Naive B cell (primary cell): ENCODE measurements around the gene CMIP. TPM values are rescaled to one million over a fixed set of nuclear protein-coding genes. Genes with fewer than 3 reads are reported as not detected.
A peak's percentile ranks its signal among the peaks of the same experiment; 100 is the strongest.

Source experiments
- ATAC-seq, 2 donors: fragments of 150-1000 bp; cut with Tn5 transposase; 2 replicates each; pipeline ENCODE4 v1.10.0; 2021; ENCODE audit warnings: low read depth in 2 of 2, mild to moderate bottlenecking in 2 of 2, moderate library complexity in 2 of 2
- DNase-seq: peaks from one replicate; pipeline ENCODE4 v3.0.0; 2022
- H3K27ac Mint-ChIP-seq, 6 donors: one replicate each; pipeline ENCODE4 v1.8.0; 2020 to 2022; ENCODE audit warnings: mild to moderate bottlenecking in 6 of 6, mixed read lengths in 6 of 6, moderate library complexity in 5 of 6, inconsistent platforms in 2 of 6
- H3K27me3 Mint-ChIP-seq, 3 donors: one replicate each; pipeline ENCODE4 v1.8.0; 2021 to 2022; ENCODE audit warnings: mixed read lengths in 3 of 3, mild to moderate bottlenecking in 1 of 3
- H3K36me3 Mint-ChIP-seq, 2 donors: one replicate each; pipeline ENCODE4 v1.8.0; 2020 to 2022; ENCODE audit warnings: mixed read lengths in 2 of 2, inconsistent platforms in 1 of 2, mild to moderate bottlenecking in 1 of 2
- H3K4me1 Mint-ChIP-seq, 3 donors: one replicate each; pipeline ENCODE4 v1.8.0; 2020 to 2022; ENCODE audit warnings: mixed read lengths in 3 of 3, inconsistent platforms in 1 of 3, mild to moderate bottlenecking in 1 of 3, moderate library complexity in 1 of 3
- H3K4me3 Mint-ChIP-seq, 8 donors: one replicate each; pipeline ENCODE4 v1.8.0; 2020 to 2022; ENCODE audit warnings: mild to moderate bottlenecking in 8 of 8, mixed read lengths in 8 of 8, moderate library complexity in 8 of 8, inconsistent platforms in 2 of 8
- H3K9me3 Mint-ChIP-seq, 7 donors: one replicate each; pipeline ENCODE4 v1.8.0; 2020 to 2022; ENCODE audit warnings: mixed read lengths in 7 of 7, mild to moderate bottlenecking in 5 of 7, inconsistent platforms in 2 of 7, moderate library complexity in 1 of 7
- polyA plus RNA-seq, 6 donors: library from polyadenylated mRNA; unstranded; fragments of 300-500 nt; fragmentation: Illumina TruSeq; gene quantifications; one replicate each; pipeline ENCODE4 v1.2.3, GENCODE V29; 2021; ENCODE audit warnings: low read depth in 6 of 6

Gene CMIP
- polyA plus RNA-seq, 6 donors from 2014 or later = 0.61 to 2.5 (median 1.3) TPM

DNA sequence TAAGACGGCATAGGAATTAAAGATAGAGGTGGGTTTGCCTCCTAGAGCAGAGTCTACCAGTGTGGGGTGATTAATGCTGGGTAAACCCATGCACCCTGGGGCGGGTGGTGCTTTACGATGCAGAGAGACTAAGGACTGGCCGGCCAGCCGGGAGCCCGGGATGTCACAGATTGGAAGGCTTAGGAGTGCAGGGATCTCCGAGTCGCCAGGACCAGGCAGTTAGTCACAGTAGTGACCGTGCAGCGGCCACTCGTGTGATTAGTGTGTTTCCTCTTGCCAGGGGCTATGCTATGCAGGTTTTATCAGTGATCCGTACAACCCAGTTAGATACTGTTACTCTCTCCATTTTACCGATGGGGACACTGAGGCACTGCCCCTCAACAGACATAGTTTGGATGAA is 10.4 kb downstream of the CMIP start:
- no peak overlapping the region for H3K4me3 Mint-ChIP-seq

DNA sequence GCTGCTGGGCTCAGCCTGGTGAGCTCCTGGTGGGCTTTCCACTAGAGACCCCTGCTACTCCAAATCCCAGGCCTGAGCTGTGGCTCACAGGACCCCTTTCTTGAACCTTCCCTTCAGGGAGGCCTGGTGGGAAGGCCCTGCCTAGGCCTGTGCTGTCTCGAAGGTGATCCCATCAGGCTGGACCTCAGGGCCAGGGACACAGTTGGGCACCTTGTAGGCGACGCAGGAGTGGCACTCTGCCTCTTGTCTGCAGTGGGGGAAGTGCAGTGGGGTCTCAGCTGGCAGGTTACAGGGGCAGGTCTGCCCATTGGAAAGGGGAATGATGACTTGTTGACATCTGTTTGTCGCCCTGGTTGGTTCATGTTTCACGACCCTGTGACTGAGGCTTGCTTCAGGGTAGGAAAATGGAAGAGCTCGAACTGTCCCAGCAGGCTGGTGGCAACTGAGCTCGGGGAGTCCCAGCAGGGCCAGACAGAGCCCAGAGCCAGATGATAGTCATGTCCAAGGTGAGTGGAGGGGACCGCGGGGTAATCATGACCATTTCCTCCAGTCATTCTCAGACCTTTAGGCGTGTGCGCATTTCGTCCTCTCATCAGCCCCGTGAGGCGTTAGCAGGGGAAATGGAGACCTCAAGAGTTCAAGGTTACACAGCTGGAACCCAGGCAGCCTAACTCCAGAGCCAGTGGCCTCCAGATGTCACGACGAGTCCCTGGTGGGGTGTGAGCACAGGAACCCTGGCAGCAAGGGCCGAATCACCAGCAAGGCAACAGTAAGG is 11.3 kb downstream of the CMIP start:
- DNase-seq (no peak), ATAC-seq (no peak)
- H3K36me3 Mint-ChIP-seq = peaks cover 5 to 29% of the 10 kb centered on the region in 2 donors
- peaks cover 0 to 6% (median 3%) of the 10 kb centered on the region in 7 donors for H3K9me3 Mint-ChIP-seq
- peaks cover 62 to 86% (median 83%) of the 10 kb centered on the region in 3 donors for H3K4me1 Mint-ChIP-seq
- no peak overlapping the region for H3K4me3 Mint-ChIP-seq
- peak overlapping the region in 5 of 6 donors; percentile 38 to 82 (median 73) for H3K27ac Mint-ChIP-seq
- no peaks in the 10 kb centered on the region for H3K27me3 Mint-ChIP-seq

More for the DNA sequence above, 10.4 kb downstream of the CMIP start:
- ATAC-seq = no peak
- DNase-seq = no peak
- H3K27ac Mint-ChIP-seq = peak overlapping the region in 2 of 6 donors; percentile 34 to 89
- peaks cover 59 to 83% (median 83%) of the 10 kb centered on the region in 3 donors for H3K4me1 Mint-ChIP-seq
- H3K27me3 Mint-ChIP-seq = no peaks in the 10 kb centered on the region
- H3K9me3 Mint-ChIP-seq = peaks cover 0 to 13% (median 3%) of the 10 kb centered on the region in 7 donors
- H3K36me3 Mint-ChIP-seq = peaks cover 5 to 23% of the 10 kb centered on the region in 2 donors

DNA sequence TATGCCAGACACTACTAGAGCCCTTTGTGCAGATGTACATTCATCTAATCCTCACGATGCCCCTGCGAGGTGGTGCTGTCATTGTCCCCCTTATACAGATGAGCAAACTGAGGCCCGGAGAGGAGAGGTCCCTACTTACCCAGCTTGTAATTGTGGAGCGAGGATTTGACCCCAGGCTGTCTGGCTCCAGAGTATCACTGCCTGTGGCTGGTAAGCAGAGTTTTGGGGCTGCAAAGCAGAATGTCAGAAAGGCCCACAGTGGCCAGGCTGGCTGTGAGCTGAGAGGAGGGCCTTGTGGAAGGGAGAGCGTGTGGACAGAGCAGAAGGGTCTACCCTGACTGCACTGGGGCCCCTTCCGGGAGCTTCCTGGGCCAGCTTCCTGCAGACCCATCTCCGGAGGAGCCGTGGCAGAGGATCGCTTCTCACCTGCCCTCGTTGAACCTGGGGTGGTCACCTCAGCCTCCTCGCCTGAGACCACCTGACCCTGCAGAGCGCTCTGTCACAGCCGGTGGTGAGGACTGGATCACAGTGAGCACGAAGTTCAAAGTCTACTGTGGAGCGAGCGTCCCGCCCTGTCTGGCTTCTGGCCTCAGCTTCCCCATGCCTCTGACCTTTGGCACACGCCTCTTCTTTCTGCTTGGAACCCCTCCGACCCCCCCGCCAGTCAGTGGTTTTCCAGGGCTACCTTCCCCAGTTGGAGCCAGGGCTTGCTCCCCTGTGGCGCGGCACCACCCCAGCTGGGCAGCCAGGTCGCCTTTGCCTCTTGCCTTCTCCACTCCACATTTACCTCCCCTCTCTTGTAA is 12.1 kb downstream of the CMIP start:
- no peaks in the 10 kb centered on the region for H3K27me3 Mint-ChIP-seq
- H3K27ac Mint-ChIP-seq = peak overlapping the region in 5 of 6 donors; percentile 28 to 90 (median 82)
- peaks cover 59 to 86% (median 83%) of the 10 kb centered on the region in 3 donors for H3K4me1 Mint-ChIP-seq
- DNase-seq (no peak), ATAC-seq (no peak)
- H3K4me3 Mint-ChIP-seq = peak overlapping the region in 2 of 8 donors; percentile 33 to 49
- peaks cover 5 to 23% of the 10 kb centered on the region in 2 donors for H3K36me3 Mint-ChIP-seq
- no peaks in the 10 kb centered on the region for H3K9me3 Mint-ChIP-seq

DNA sequence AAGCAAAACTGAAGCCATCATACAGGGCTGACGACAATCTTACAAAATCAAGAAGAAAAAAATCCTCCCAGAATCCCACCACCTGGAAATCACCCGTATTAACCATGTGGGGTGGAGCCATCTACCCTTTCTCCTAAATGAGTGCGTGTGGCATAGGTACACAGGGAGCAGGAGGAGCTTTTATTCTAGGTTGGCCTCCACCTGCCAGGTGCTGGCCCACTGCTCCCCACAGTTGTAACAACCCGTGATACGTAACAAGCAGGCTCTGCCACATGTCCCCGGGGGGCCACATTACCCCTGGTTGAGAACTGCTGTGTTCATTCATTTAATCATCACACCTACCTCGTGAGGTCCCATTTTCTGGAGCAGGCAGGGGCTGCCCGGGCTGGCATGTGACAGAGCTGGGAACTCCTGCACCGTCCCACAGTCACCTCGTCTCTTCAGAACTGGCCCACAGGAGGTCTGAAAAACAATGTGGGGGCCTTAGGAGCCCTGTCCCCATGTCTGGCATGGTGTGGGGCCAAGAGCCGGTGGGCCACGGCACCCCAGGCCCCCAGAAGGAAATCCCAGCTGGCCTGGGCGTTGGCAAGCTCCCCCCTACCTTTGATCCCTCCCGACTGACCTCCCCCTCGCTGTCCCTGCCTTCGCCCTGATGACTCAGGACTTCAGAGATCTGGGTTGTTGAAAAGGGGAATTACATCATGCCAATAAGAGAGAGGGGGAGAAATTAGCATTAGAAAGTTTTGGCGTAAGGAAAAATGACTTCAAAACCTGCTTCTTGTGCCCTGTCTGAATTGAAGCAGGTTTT is 12.9 kb downstream of the CMIP start:
- no peaks in the 10 kb centered on the region for H3K9me3 Mint-ChIP-seq
- no peaks in the 10 kb centered on the region for H3K27me3 Mint-ChIP-seq
- H3K4me1 Mint-ChIP-seq = peaks cover 59 to 86% (median 83%) of the 10 kb centered on the region in 3 donors
- DNase-seq = no peak
- ATAC-seq = peak; percentile 38 to 49
- H3K4me3 Mint-ChIP-seq = peak overlapping the region in 2 of 8 donors; percentile 20 to 49
- H3K27ac Mint-ChIP-seq = peak overlapping the region in 5 of 6 donors; percentile 22 to 90 (median 82)
- H3K36me3 Mint-ChIP-seq = peaks cover 5 to 23% of the 10 kb centered on the region in 2 donors

DNA sequence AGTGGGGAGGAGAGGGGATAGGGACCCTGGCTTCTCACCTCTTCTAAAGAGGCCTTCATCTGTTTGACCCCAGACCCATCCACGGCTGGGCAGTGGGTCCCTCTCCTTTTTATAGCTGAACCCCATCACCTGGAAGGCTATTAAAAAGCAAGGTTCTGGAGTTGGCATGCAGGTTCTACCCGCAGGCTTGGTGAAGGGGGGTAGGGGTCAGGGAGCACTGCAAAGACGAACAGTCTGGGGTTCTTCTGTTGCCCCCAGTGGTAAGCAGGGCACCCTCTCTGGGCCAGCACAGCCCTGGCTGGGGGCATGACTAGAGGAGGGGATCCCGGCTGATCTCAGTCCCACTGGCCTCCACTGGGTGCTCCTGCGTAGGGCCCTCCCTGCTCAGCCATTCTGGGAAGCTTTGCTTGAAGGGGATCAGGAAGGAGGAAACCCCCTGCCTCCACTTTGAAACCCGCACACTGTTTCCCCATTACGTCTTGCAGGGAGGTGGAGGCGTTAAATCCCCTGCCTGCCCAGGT is 13.6 kb downstream of the CMIP start:
- peaks cover 5 to 23% of the 10 kb centered on the region in 2 donors for H3K36me3 Mint-ChIP-seq
- no peaks in the 10 kb centered on the region for H3K9me3 Mint-ChIP-seq
- peak overlapping the region in 3 of 6 donors; percentile 22 to 82 (median 28) for H3K27ac Mint-ChIP-seq
- DNase-seq (no peak), ATAC-seq (no peak)
- H3K4me3 Mint-ChIP-seq = peak overlapping the region in 1 of 8 donors; percentile 7
- peaks cover 59 to 84% (median 83%) of the 10 kb centered on the region in 3 donors for H3K4me1 Mint-ChIP-seq
- no peaks in the 10 kb centered on the region for H3K27me3 Mint-ChIP-seq

DNA sequence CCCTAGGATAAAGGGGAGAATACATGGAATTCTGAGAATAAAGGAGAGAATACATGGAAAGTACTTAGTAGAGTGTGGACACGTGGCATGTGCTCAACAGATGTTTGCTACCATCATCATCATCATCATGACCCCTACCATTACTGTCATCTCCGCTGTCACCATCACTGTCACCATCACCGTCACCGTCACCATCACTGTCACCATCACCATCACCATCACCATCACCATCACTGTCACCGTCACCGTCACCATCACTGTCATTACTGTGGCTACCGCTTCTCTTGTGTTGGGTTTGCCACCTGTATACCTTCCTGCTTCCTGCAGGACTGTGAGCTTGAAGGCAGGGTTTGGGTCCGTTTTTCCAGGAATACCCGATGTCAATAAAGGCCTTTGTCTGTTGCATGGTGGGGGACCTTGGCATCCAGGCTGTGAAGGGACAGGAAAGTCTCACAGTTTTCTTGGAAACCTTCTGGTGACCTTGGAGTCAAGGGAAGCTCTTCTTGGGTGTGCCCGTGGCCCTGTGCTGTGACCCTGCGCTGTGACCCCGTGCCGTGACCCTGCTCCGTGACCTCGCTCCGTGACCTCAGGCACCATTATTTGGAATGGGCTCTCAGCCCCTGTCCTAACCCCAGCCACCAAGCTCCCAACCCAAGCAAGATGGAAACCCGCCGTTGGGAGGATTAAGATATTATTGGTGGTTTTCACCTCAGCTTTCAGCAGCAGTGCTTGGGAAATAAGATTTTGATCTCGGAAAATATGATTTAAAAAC is 14.4 kb downstream of the CMIP start:
- H3K36me3 Mint-ChIP-seq = peaks cover 5 to 23% of the 10 kb centered on the region in 2 donors
- H3K4me3 Mint-ChIP-seq = no peak overlapping the region
- H3K27me3 Mint-ChIP-seq = no peaks in the 10 kb centered on the region
- DNase-seq (no peak), ATAC-seq (no peak)
- H3K27ac Mint-ChIP-seq = peak overlapping the region in 3 of 6 donors; percentile 3 to 79 (median 12)
- no peaks in the 10 kb centered on the region for H3K9me3 Mint-ChIP-seq
- H3K4me1 Mint-ChIP-seq = peaks cover 57 to 81% (median 80%) of the 10 kb centered on the region in 3 donors

DNA sequence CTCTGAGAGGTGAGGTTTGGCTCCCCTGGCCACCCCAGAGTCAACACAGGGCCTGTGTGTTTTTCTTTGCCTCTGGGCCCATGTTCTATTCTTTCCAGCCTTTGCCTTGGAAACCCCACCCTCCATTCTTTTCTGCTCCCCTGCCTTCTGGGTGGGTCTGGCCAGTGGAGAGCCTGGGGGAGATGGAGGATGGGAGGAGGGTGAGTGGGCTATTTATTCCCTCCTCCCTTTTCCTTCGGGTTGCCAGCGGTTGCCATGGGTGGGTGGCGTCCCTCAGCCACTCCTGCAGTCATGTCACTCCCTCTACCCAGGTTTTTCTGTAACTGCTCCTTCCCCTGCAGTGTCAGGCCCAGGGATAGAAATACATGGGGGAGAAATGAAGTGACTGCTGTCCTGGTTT is 15.5 kb downstream of the CMIP start:
- no peak overlapping the region for H3K4me3 Mint-ChIP-seq
- DNase-seq (no peak), ATAC-seq (no peak)
- peaks cover 54 to 82% (median 80%) of the 10 kb centered on the region in 3 donors for H3K4me1 Mint-ChIP-seq
- no peaks in the 10 kb centered on the region for H3K27me3 Mint-ChIP-seq
- no peaks in the 10 kb centered on the region for H3K9me3 Mint-ChIP-seq
- peaks cover 5 to 23% of the 10 kb centered on the region in 2 donors for H3K36me3 Mint-ChIP-seq
- H3K27ac Mint-ChIP-seq = peak overlapping the region in 2 of 6 donors; percentile 53 to 57

DNA sequence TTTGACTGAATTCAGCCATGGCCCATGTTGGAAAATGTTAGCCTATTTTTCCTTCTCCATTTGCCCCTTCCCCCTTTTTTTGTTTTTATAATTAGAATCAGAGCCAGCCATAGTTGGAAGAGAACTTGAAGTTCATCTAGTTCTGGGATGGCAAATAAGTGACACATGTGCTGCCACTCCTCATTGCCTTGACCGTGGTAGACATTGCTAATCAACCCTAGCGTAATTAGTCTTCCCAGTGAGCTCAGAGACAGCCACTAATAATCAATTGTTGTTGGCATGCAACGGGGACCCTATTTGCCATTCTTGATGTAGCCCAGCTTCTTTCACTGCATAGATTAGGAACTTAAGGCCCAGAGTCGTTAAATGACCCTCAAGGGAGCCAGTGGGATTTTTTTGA is 16.6 kb downstream of the CMIP start:
- H3K36me3 Mint-ChIP-seq = peaks cover 3 to 23% of the 10 kb centered on the region in 2 donors
- no peak for DNase-seq
- H3K4me1 Mint-ChIP-seq = peaks cover 56 to 80% (median 73%) of the 10 kb centered on the region in 3 donors

DNA sequence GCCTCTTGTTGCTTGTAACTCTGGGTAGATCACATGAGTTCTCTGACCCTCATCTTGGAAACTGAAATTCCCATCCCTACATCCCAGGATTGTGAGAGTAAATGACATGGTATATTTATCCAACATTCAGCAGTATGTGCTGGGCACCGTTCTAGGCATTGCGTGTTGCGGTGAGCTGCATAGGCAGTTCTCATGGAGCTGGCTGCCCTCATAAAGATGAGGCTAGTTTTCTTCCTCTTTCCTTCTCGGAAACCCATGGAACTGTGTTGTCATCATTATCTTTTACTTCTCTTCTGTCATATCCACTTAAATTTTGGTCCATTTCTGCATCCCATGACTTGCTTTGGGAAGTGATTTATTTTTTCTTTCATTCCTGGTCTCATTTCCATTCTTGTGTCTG is 17.2 kb downstream of the CMIP start:
- no peaks in the 10 kb centered on the region for H3K27me3 Mint-ChIP-seq
- ATAC-seq = no peak
- no peak overlapping the region for H3K4me3 Mint-ChIP-seq
- no peak for DNase-seq
- H3K9me3 Mint-ChIP-seq = no peaks in the 10 kb centered on the region
- peaks cover 60 to 80% (median 75%) of the 10 kb centered on the region in 3 donors for H3K4me1 Mint-ChIP-seq
- H3K36me3 Mint-ChIP-seq = peaks cover 0 to 23% of the 10 kb centered on the region in 2 donors
- H3K27ac Mint-ChIP-seq = peak overlapping the region in 4 of 6 donors; percentile 8 to 43 (median 16)

More for the DNA sequence above, 16.6 kb downstream of the CMIP start:
- Mint-ChIP-seq H3K4me3 (no peak overlapping the region), H3K9me3 (no peaks in the 10 kb centered on the region), H3K27me3 (no peaks in the 10 kb centered on the region), H3K27ac (peak overlapping the region in 3 of 6 donors; percentile 1 to 79 (median 12))
- no peak for ATAC-seq

DNA sequence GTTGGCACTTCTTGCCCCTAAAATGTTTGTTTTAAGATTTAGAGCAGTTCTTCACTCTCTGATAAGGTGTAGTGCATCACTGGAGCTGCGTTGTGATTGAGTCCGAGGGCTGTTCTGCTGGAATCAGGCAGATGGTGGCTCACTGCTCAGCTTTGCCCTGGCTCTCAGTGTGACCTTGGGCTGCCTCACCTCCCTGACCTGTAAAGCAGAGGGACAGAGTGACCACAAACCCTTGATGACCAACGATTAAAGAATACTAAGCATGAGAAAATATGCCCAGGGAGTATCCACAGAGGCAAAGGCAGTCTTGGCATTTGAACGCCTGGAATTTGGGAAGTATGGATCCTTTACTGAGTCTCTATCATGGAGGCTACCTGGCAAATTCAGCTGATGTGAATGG is 18.1 kb downstream of the CMIP start:
- Mint-ChIP-seq H3K4me1 (peaks cover 53 to 78% (median 71%) of the 10 kb centered on the region in 3 donors), H3K27me3 (no peaks in the 10 kb centered on the region)
- no peak for ATAC-seq

DNA sequence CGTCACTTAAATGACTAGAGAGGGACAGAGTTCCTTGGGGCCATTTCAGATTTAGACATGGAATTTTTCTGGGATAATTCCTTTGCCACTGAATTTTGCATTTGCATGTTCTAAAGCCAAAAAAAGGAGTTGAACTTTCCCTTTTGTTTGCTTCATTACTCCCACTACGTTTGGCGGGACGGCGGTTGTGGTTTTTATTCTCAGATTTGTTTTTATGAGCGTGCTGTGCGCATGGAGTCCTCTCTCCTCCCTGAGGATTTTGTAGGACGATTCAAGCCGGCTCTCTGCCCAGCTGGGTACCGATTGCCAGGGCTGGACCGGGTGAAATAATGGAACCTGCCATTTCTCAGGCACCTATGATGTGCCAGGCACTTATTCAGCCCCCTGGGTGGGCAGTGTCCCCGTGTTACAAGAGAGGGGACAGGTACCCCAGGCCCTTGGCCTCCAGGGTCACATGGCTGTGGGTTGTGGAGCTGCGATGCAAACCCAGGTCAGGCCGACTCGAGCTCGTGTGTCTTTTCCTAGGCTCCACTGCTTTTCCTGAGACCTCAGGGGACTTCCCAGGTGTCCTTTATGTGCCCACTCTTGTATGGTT is 18.8 kb downstream of the CMIP start:
- no peak overlapping the region for H3K4me3 Mint-ChIP-seq
- ATAC-seq (no peak), DNase-seq (no peak)
- H3K36me3 Mint-ChIP-seq = peaks cover 0 to 15% of the 10 kb centered on the region in 2 donors
- no peaks in the 10 kb centered on the region for H3K27me3 Mint-ChIP-seq
- H3K9me3 Mint-ChIP-seq = no peaks in the 10 kb centered on the region
- peaks cover 55 to 81% (median 75%) of the 10 kb centered on the region in 3 donors for H3K4me1 Mint-ChIP-seq
- H3K27ac Mint-ChIP-seq = peak overlapping the region in 2 of 6 donors; percentile 61 to 78

More for the DNA sequence above, 18.1 kb downstream of the CMIP start:
- peak overlapping the region in 1 of 8 donors; percentile 6 for H3K4me3 Mint-ChIP-seq
- peaks cover 0 to 15% of the 10 kb centered on the region in 2 donors for H3K36me3 Mint-ChIP-seq
- H3K9me3 Mint-ChIP-seq = no peaks in the 10 kb centered on the region
- DNase-seq = no peak
- H3K27ac Mint-ChIP-seq = peak overlapping the region in 5 of 6 donors; percentile 25 to 53 (median 43)
